IPS DF 19.7 (cell line): ENCODE results near the gene MGMT.
"Not testable (repeated sequence)": the region's sequence is repeated elsewhere in the genome, so short reads cannot be mapped to it uniquely, and the experiment has no call there.

ENCODE experiments used
- DNase-seq: peaks from one replicate; pipeline ENCODE4 v3.0.0-alpha.2; 2013; ENCODE audit warnings: low read depth, low spot score

Gene MGMT

GRCh38 chr10:129466703-129467358 is at the start of gene MGMT:
Gene MGMT, plus strand, starts transcription at chr10:129467241.
- no peak for DNase-seq

GRCh38 chr10:129417870-129418269 is 49.2 kb upstream of the MGMT start:
- DNase-seq, result no peak

GRCh38 chr10:129418496-129419225 is 48.4 kb upstream of the MGMT start:
- DNase-seq, result no peak

- DNase-seq, result no peak
Measured at GRCh38 chr10:129419397-129419796, 47.6 kb upstream of the MGMT start.

- DNase-seq, result no peak
Measured at GRCh38 chr10:129421399-129422010, 45.5 kb upstream of the MGMT start.

- no peak for DNase-seq
Measured at GRCh38 chr10:129424978-129425377, 42.1 kb upstream of the MGMT start.

GRCh38 chr10:129426606-129427005 is 40.4 kb upstream of the MGMT start:
- no peak for DNase-seq

GRCh38 chr10:129433266-129433665 is 33.8 kb upstream of the MGMT start:
- no peak for DNase-seq

- DNase-seq, result not testable (repeated sequence)
Measured at GRCh38 chr10:129435724-129436123, 31.3 kb upstream of the MGMT start.

- DNase-seq, result no peak
Measured at GRCh38 chr10:129438024-129438423, 29.0 kb upstream of the MGMT start.

GRCh38 chr10:129440247-129440646 is 26.8 kb upstream of the MGMT start:
- DNase-seq, result no peak

GRCh38 chr10:129440722-129441316 is 26.2 kb upstream of the MGMT start:
- no peak for DNase-seq

- no peak for DNase-seq
Measured at GRCh38 chr10:129441372-129442009, 25.6 kb upstream of the MGMT start.

- no peak for DNase-seq
Measured at GRCh38 chr10:129442866-129443265, 24.2 kb upstream of the MGMT start.

GRCh38 chr10:129444359-129444758 is 22.7 kb upstream of the MGMT start:
- no peak for DNase-seq

GRCh38 chr10:129445436-129446182 is 21.4 kb upstream of the MGMT start:
- no peak for DNase-seq

GRCh38 chr10:129446183-129446581 is 20.9 kb upstream of the MGMT start:
- DNase-seq, result no peak

- no peak for DNase-seq
Measured at GRCh38 chr10:129447486-129447885, 19.6 kb upstream of the MGMT start.

GRCh38 chr10:129448086-129448485 is 19.0 kb upstream of the MGMT start:
- DNase-seq, result no peak

- no peak for DNase-seq
Measured at GRCh38 chr10:129448539-129448938, 18.5 kb upstream of the MGMT start.

- no peak for DNase-seq
Measured at GRCh38 chr10:129449893-129450292, 17.1 kb upstream of the MGMT start.
